B cell (primary cell): Measurements from ENCODE around the gene SNAPC1. TPM values are rescaled to one million over a fixed set of nuclear protein-coding genes. Genes with fewer than 3 reads are reported as not detected.

Experiments used
- ATAC-seq: fragments of 200-7000 bp; cut with Tn5 transposase; one replicate; pipeline ENCODE4 v1.10.0; 2021; ENCODE audit warnings: low read depth, mild to moderate bottlenecking, moderate number of reproducible peaks, moderate library complexity
- CTCF ChIA-PET: fragments of 350-600 bp; sonication (Branson Sonifier 250); formaldehyde crosslinking; loops from one replicate; lab custom pipeline; 2021; ENCODE audit warnings: antibody characterized with exemption, inconsistent platforms; lab: Charles Lee
- POLR2A ChIA-PET: fragments of 350-600 bp; sonication (Branson Sonifier 250); formaldehyde crosslinking; loops from one replicate; lab custom pipeline; 2021; ENCODE audit warnings: antibody characterized with exemption; lab: Charles Lee
- DNase-seq: peaks from one replicate; pipeline ENCODE4 v3.0.0; 2013
- H2AFZ ChIP-seq: 2 replicates; pipeline ENCODE4 v1.6.1; 2012; ENCODE audit warnings: mild to moderate bottlenecking, low read depth, low read length; ENCODE audit not compliant: insufficient read depth, poor library complexity, severe bottlenecking
- H3K27ac ChIP-seq, 2 donors: 1 replicate in 1 of 2; 2 replicates in 1 of 2; pipeline ENCODE4 v1.5.1; 2012 to 2013; ENCODE audit warnings: low read length in 2 of 2, mild to moderate bottlenecking in 2 of 2, moderate library complexity in 1 of 2
- H3K27me3 ChIP-seq, 4 experiments: fragments of 200-600 bp in 1 of 4; sonication (generic) in 1 of 4; replicated peaks in 1 of 4; 1 replicate in 2 of 4; 2 replicates in 2 of 4; pipeline versions ENCODE4 v1.6.1 to v1.7.0; 2013 to 2016; ENCODE audit warnings: low read length in 3 of 4, mild to moderate bottlenecking in 2 of 4, mixed read lengths in 1 of 4, moderate library complexity in 1 of 4; ENCODE audit not compliant: insufficient read depth in 4 of 4, control insufficient read depth in 3 of 4; ENCODE audit errors: control extremely low read depth in 1 of 4
- H3K36me3 ChIP-seq, 2 experiments: replicated peaks in 1 of 2; 1 replicate in 1 of 2; 2 replicates in 1 of 2; pipeline versions ENCODE4 v1.6.1 to v1.7.1; 2013; ENCODE audit warnings: low read length in 1 of 2; ENCODE audit not compliant: insufficient read depth in 2 of 2, control insufficient read depth in 1 of 2; ENCODE audit errors: control extremely low read depth in 1 of 2, extremely low read depth in 1 of 2
- H3K4me1 ChIP-seq, 2 donors: fragments of 200-600 bp in 1 of 2; sonication (generic) in 1 of 2; 1 replicate in 1 of 2; 2 replicates in 1 of 2; pipeline versions ENCODE4 v1.5.1 to v1.6.1; 2013 to 2017; ENCODE audit warnings: low read length in 2 of 2; ENCODE audit not compliant: control insufficient read depth in 2 of 2, insufficient read depth in 2 of 2
- H3K4me2 ChIP-seq: replicated peaks from 2 replicates; pipeline ENCODE3; 2012; ENCODE audit warnings: mild to moderate bottlenecking, low read depth, low read length; ENCODE audit not compliant: poor library complexity, severe bottlenecking
- H3K4me3 ChIP-seq, 5 experiments: fragments of 200-600 bp in 1 of 5; sonication (generic) in 1 of 5; 1 replicate in 3 of 5; 2 replicates in 2 of 5; pipeline versions ENCODE4 v1.5.1 to v1.7.0; 2011 to 2016; ENCODE audit warnings: low read length in 4 of 5, mild to moderate bottlenecking in 4 of 5, low read depth in 2 of 5, control low read depth in 1 of 5, moderate library complexity in 1 of 5; ENCODE audit not compliant: insufficient read depth in 1 of 5; ENCODE audit errors: control extremely low read depth in 1 of 5, extremely low read depth in 1 of 5
- H3K79me2 ChIP-seq: fragments of 200-600 bp; sonication (generic); one replicate; pipeline ENCODE4 v1.6.0; 2016; ENCODE audit warnings: low read length; ENCODE audit not compliant: control insufficient read depth, insufficient read depth
- H3K9ac ChIP-seq: fragments of 200-600 bp; sonication (generic); 2 replicates; pipeline ENCODE4 v1.6.1; 2017; ENCODE audit warnings: mild to moderate bottlenecking, low read length, moderate library complexity
- H3K9me3 ChIP-seq, 3 donors: one replicate each; pipeline versions ENCODE4 v1.6.1 to v1.7.1; 2013; ENCODE audit warnings: low read length in 2 of 3; ENCODE audit not compliant: control insufficient read depth in 2 of 3, insufficient read depth in 1 of 3; ENCODE audit errors: control extremely low read depth in 1 of 3
- H4K20me1 ChIP-seq: 2 replicates; pipeline ENCODE4 v1.6.0; 2012; ENCODE audit warnings: mild to moderate bottlenecking, low read length; ENCODE audit not compliant: insufficient read depth, control insufficient read depth, poor library complexity, severe bottlenecking
- H3K27ac Mint-ChIP-seq: one replicate; pipeline ENCODE4 v1.8.0; 2021; ENCODE audit warnings: mixed read lengths
- H3K27me3 Mint-ChIP-seq: one replicate; pipeline ENCODE4 v1.8.0; 2021; ENCODE audit warnings: mixed read lengths
- H3K4me1 Mint-ChIP-seq: one replicate; pipeline ENCODE4 v1.8.0; 2021; ENCODE audit warnings: mixed read lengths
- H3K4me3 Mint-ChIP-seq: one replicate; pipeline ENCODE4 v1.8.0; 2021; ENCODE audit warnings: mixed read lengths
- H3K9me3 Mint-ChIP-seq: one replicate; pipeline ENCODE4 v1.8.0; 2022; ENCODE audit warnings: mixed read lengths; ENCODE audit not compliant: insufficient read depth
- EZH2 ChIP-seq: IDR thresholded peaks from 2 replicates; pipeline ENCODE4 v1.6.1; 2012; ENCODE audit warnings: borderline replicate concordance, low read depth, mild to moderate bottlenecking, moderate library complexity, low read length; ENCODE audit not compliant: insufficient read depth, poor library complexity, severe bottlenecking
- WGBS: methylation state at CpG from one replicate; pipeline ENCODE4 v1.1.5; 2013; ENCODE audit warnings: missing lambda C conversion rate; ENCODE audit not compliant: insufficient coverage; 5-methylcytosine and 5-hydroxymethylcytosine counted together
- intact Hi-C: fragments of 100-400 bp; cut with micrococcal nuclease; formaldehyde crosslinking; loops from one replicate; pipeline ENCODE4 v1.10.0; 2022
- polyA plus RNA-seq: library from polyadenylated mRNA; depleted of rRNA; stranded (reverse); fragments of >200 nt; gene quantifications from 2 replicates; pipeline ENCODE4 v1.2.3, GENCODE V29; 2012
- total RNA-seq, 2 donors: library from RNA; stranded (reverse); fragments of 120-200 nt in 1 of 2; gene quantifications; 1 replicate in 1 of 2; 2 replicates in 1 of 2; pipeline versions ENCODE4 v1.2.3 to v1.2.4, GENCODE V29; 2013 to 2022
- TF ChIP-seq, protein P1 (sequence below): fragments of 200-600 bp; IDR thresholded peaks from one replicate; pipeline ENCODE4 v1.8.0; 2022; ENCODE audit warnings: antibody characterized with exemption, mild to moderate bottlenecking

Gene SNAPC1
- total and polyA plus RNA-seq, 2 donors (not counting 1 experiment from before 2014, with no cell fraction given): 2.6 to 7.1 TPM

DNA sequence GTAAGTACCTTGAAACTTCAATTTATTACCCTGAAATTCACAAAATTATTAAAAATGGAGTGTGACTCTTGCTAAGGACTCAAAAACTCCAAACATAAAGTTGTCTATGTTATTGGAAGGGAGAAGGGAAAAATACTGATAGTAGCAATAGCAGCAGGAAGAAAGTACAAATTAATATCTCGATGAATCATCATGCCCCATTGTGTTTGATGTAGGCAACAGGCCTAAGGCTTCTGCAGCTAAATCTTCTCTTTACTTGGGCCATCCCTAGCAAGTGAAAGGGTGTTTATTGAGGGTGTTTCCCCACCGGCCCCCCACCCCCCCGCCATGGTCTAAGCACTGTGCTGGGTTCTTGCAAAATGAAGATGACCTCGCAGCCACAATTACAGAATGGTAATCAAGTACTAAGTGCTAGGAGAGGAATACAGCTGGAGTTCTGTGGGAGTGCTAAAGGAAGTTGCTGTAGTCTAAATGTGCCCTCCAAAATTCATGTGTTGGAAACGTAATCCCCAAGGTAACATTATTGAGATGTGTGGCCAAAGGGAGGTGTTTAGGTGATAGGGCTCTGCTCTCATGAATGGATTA lies 76.5 kb downstream of the SNAPC1 start:
- TF ChIP-seq, protein P1, sequence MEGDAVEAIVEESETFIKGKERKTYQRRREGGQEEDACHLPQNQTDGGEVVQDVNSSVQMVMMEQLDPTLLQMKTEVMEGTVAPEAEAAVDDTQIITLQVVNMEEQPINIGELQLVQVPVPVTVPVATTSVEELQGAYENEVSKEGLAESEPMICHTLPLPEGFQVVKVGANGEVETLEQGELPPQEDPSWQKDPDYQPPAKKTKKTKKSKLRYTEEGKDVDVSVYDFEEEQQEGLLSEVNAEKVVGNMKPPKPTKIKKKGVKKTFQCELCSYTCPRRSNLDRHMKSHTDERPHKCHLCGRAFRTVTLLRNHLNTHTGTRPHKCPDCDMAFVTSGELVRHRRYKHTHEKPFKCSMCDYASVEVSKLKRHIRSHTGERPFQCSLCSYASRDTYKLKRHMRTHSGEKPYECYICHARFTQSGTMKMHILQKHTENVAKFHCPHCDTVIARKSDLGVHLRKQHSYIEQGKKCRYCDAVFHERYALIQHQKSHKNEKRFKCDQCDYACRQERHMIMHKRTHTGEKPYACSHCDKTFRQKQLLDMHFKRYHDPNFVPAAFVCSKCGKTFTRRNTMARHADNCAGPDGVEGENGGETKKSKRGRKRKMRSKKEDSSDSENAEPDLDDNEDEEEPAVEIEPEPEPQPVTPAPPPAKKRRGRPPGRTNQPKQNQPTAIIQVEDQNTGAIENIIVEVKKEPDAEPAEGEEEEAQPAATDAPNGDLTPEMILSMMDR: no peak
- no peak for TF ChIP-seq EZH2
- no peak overlapping the region for H3K9ac ChIP-seq
- no peak overlapping the region for H3K4me3 ChIP-seq

DNA sequence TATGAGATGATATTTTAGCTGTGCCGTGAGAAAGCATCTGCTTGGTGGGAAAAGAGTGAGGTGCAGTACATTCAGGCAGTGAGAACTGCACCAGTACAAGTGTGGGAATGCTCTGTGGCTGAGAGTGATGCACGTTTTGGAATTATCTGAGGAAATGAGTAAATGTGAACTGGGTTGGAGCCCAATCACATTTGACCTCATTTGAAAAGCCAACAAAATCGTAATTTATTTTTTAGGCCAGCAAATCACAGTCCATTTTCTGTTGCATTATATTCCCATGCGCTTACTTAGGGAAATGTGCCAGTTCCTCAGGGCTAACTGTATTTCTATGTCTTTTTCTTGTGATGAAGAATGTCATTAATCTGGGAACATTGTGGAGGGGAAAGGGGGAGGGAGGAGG lies 77.3 kb downstream of the SNAPC1 start:
- H3K4me3 Mint-ChIP-seq: no peak overlapping the region
- H3K79me2 ChIP-seq: no peaks in the 10 kb centered on the region
- H3K4me1 Mint-ChIP-seq: no peaks in the 10 kb centered on the region
- no peak for TF ChIP-seq EZH2
- TF ChIP-seq, protein P1: no peak
- H3K9me3 Mint-ChIP-seq: peaks cover 1% of the 10 kb centered on the region
- H3K36me3 ChIP-seq: no peaks in the 10 kb centered on the region
- H3K4me3 ChIP-seq: no peak overlapping the region
- H3K27ac ChIP-seq: no peak overlapping the region
- no peaks in the 10 kb centered on the region for H4K20me1 ChIP-seq
- ChIA-PET POLR2A (no interaction called here), CTCF (interaction anchor here (3.9 to 6.9 kb wide), 2 partner anchors 287 to 381 kb away, joined by 68 to 287 read pairs; no protein-coding TSS in a partner anchor)
- peaks cover 0 to 7% of the 10 kb centered on the region in 2 donors for H3K4me1 ChIP-seq
- no peak overlapping the region for H2AFZ ChIP-seq
- H3K9ac ChIP-seq: no peak overlapping the region
- H3K27ac Mint-ChIP-seq: no peak overlapping the region
- no peaks in the 10 kb centered on the region for H3K27me3 ChIP-seq
- H3K27me3 Mint-ChIP-seq: peaks cover 3% of the 10 kb centered on the region
- H3K4me2 ChIP-seq: no peak overlapping the region
- no peaks in the 10 kb centered on the region for H3K9me3 ChIP-seq
- intact Hi-C loops: no loop called here
- no peak for DNase-seq
- ATAC-seq: no peak
- 91% methylated on average over 3 of the region's 4 CpGs for WGBS

More for the DNA sequence above, 76.5 kb downstream of the SNAPC1 start:
- Histone ChIP-seq H4K20me1 (no peaks in the 10 kb centered on the region), H3K4me1 (peaks cover 0 to 7% of the 10 kb centered on the region in 2 donors), H2AFZ (no peak overlapping the region), H3K36me3 (no peaks in the 10 kb centered on the region), H3K9me3 (no peaks in the 10 kb centered on the region), H3K27ac (no peak overlapping the region), H3K27me3 (no peaks in the 10 kb centered on the region), H3K4me2 (no peak overlapping the region), H3K79me2 (no peaks in the 10 kb centered on the region)
- DNase-seq (no peak), ATAC-seq (no peak)
- intact Hi-C loops: no loop called here
- H3K27ac Mint-ChIP-seq: no peak overlapping the region
- no peaks in the 10 kb centered on the region for H3K4me1 Mint-ChIP-seq
- 100% methylated on average over 2 of the region's 5 CpGs for WGBS
- H3K9me3 Mint-ChIP-seq: no peaks in the 10 kb centered on the region
- no peak overlapping the region for H3K4me3 Mint-ChIP-seq
- ChIA-PET POLR2A (no interaction called here), CTCF (interaction anchor here (1.1 to 6.9 kb wide), 13 partner anchors 7 to 559 kb away, joined by 3 to 287 read pairs (median 11); no protein-coding TSS in a partner anchor)
- H3K27me3 Mint-ChIP-seq: peaks cover 5% of the 10 kb centered on the region
